Glutamatergic neuron (in vitro differentiated cells): ENCODE measurements around the gene DNMT3A. TPM values are rescaled to one million over a fixed set of nuclear protein-coding genes. Genes with fewer than 3 reads are reported as not detected.

Experiments used
- DNase-seq: peaks from one replicate; pipeline ENCODE4 v3.0.0; 2022
- H3K27ac Mint-ChIP-seq: one replicate; pipeline ENCODE4 v1.8.0; 2020; ENCODE audit warnings: mild to moderate bottlenecking, mixed read lengths, inconsistent platforms; ENCODE audit not compliant: unreplicated experiment
- H3K27me3 Mint-ChIP-seq: one replicate; pipeline ENCODE4 v1.8.0; 2020; ENCODE audit warnings: mild to moderate bottlenecking, moderate library complexity, mixed read lengths, inconsistent platforms; ENCODE audit not compliant: unreplicated experiment
- H3K36me3 Mint-ChIP-seq: one replicate; pipeline ENCODE4 v1.8.0; 2020; ENCODE audit warnings: mild to moderate bottlenecking, mixed read lengths, inconsistent platforms; ENCODE audit not compliant: unreplicated experiment
- H3K4me1 Mint-ChIP-seq: one replicate; pipeline ENCODE4 v1.8.0; 2020; ENCODE audit warnings: mild to moderate bottlenecking, low read depth, mixed read lengths, inconsistent platforms; ENCODE audit not compliant: unreplicated experiment
- H3K4me3 Mint-ChIP-seq: one replicate; pipeline ENCODE4 v1.8.0; 2020; ENCODE audit warnings: mild to moderate bottlenecking, mixed read lengths, inconsistent platforms; ENCODE audit not compliant: unreplicated experiment
- H3K9me3 Mint-ChIP-seq: one replicate; pipeline ENCODE4 v1.8.0; 2020; ENCODE audit warnings: mild to moderate bottlenecking, moderate library complexity, mixed read lengths, inconsistent platforms; ENCODE audit not compliant: unreplicated experiment
- total RNA-seq: library from RNA; stranded (reverse); fragmentation: NEBNext Ultra II Directional; extraction: Animal tissue kit (Norgen Biotek cat#: 25700); gene quantifications from one replicate; pipeline ENCODE4 v1.2.1, GENCODE V29; 2021; ENCODE audit not compliant: unreplicated experiment
- TF ChIP-seq, protein P1 (sequence below): fragments of 200-600 bp; sonication (generic); IDR thresholded peaks from one replicate; pipeline ENCODE4 v1.5.0; 2021; ENCODE audit not compliant: partially characterized antibody, unreplicated experiment

DNMT3A gene
- total RNA-seq, 1 donor from 2014 or later, result 175 TPM

DNA sequence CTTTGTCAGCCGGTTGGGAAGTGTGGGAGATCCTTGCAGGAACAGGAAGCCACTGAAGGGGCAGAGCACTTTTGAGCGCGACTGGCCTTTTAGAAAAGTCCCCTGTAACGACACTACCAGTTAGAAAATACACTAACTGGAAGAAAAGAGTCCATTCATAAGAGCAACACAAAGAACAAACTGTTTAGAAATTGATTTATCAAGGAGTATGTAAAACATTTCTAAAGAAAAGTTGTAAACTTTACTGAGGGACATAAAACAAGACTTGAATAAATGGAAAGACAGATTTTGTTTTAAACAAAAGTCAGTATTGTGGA is 143.6 kb downstream of the DNMT3A start:
- no peak overlapping the region for H3K4me3 Mint-ChIP-seq
- TF ChIP-seq, protein P1, sequence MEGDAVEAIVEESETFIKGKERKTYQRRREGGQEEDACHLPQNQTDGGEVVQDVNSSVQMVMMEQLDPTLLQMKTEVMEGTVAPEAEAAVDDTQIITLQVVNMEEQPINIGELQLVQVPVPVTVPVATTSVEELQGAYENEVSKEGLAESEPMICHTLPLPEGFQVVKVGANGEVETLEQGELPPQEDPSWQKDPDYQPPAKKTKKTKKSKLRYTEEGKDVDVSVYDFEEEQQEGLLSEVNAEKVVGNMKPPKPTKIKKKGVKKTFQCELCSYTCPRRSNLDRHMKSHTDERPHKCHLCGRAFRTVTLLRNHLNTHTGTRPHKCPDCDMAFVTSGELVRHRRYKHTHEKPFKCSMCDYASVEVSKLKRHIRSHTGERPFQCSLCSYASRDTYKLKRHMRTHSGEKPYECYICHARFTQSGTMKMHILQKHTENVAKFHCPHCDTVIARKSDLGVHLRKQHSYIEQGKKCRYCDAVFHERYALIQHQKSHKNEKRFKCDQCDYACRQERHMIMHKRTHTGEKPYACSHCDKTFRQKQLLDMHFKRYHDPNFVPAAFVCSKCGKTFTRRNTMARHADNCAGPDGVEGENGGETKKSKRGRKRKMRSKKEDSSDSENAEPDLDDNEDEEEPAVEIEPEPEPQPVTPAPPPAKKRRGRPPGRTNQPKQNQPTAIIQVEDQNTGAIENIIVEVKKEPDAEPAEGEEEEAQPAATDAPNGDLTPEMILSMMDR, result no peak
- peaks cover 1% of the 10 kb centered on the region for H3K27me3 Mint-ChIP-seq
- peaks cover 3% of the 10 kb centered on the region for H3K9me3 Mint-ChIP-seq
- H3K27ac Mint-ChIP-seq, result no peak overlapping the region
- no peaks in the 10 kb centered on the region for H3K36me3 Mint-ChIP-seq
- H3K4me1 Mint-ChIP-seq, result peaks cover 4% of the 10 kb centered on the region
- DNase-seq, result no peak

DNA sequence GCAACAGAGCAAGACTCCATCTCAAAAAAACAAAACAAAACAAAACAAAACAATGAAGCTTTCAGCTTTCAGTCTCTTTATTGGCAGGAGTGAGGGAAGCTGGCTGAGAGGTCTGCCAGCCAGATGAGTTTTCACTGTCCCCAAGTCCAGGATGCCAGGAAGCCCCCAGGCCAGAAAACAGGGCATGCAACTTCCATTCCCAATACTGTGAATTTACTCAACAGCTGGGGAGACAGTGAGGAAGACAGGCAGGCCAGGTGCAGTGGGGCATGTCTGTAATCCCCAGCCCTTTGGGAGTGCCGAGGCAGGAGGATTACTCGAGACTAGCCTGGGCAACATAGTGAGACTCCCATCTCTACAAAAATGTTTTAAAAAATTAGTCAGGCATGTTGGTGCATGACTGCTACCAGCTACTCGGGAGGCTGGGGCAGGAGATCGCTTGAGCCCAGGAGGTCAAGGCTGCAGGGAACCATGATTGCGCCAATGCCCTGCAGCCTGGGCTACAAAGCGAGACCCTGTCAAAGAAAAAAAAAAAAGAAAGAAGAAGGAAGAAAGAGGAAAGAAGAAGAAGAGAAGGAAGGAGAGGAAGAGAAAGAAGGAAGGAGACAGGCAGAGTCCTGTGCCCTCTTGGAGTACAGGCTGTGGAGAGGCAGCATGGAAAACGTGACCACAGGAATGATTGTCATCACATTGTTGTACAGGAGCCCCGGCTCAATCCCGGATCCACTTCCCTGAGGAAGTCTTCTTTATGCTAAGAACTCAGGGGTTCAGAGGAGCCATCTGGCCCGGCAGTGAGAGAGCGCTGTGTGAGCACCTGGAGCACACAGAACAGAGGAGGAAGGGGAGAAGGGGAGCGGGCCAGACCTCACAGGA is 144.2 kb downstream of the DNMT3A start:
- Mint-ChIP-seq H3K27ac (no peak overlapping the region), H3K4me3 (no peak overlapping the region)

DNA sequence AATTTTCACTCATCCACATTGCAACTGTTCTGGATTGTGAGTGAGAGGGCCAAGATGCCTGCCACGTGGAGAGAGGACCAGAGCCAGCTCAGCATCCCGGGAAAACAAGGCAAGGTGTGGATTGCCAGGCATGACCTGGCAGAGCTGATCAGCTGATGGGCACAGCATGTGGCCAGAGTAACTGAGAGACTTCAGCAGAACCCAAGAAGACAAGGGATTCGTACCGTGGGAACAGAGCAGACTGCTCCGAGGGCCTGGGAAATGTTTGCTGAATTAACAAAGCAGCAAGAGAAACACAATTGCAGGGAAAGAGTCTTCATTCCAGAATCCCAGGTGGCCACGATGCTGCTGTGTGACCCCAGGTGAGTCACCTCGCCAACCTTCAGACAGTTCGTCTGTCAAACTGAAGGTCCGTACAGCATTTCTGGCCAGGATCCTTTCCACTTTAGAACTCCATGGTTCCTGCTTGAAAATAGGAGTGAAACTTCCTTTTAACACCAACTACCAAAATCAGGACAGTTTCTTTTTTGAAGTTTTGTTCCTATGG is 147.1 kb downstream of the DNMT3A start:
- Mint-ChIP-seq H3K4me3 (no peak overlapping the region), H3K9me3 (peaks cover 2% of the 10 kb centered on the region), H3K36me3 (no peaks in the 10 kb centered on the region), H3K4me1 (peaks cover 11% of the 10 kb centered on the region), H3K27ac (no peak overlapping the region), H3K27me3 (peaks cover 4% of the 10 kb centered on the region)
- TF ChIP-seq, protein P1, result no peak
- DNase-seq, result no peak

More for the DNA sequence above, 144.2 kb downstream of the DNMT3A start:
- Mint-ChIP-seq H3K9me3 (peaks cover 3% of the 10 kb centered on the region), H3K4me1 (peaks cover 4% of the 10 kb centered on the region), H3K36me3 (no peaks in the 10 kb centered on the region), H3K27me3 (peaks cover 1% of the 10 kb centered on the region)
- DNase-seq, result no peak
- TF ChIP-seq, protein P1, result no peak

DNA sequence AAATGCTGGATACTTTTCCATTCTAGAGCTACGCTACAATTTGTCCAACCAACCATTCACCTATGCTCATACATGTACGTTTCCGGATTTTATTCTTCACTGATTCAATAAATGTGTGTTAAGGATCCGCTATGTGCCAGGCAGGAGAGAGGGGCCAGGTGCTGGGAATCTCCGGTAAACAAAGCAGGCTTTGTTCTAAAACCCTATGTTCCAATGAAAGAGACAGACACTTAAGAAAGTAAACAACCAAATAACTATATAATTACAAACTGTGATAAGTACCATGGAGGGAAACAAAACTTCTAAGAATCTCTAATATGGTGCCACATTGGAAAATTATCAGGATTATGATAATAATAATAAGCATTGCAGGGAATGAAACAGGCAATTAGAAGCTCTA is 151.2 kb downstream of the DNMT3A start:
- H3K4me1 Mint-ChIP-seq, result peaks cover 15% of the 10 kb centered on the region
- H3K9me3 Mint-ChIP-seq, result peaks cover 2% of the 10 kb centered on the region
- no peak overlapping the region for H3K27ac Mint-ChIP-seq
- no peak overlapping the region for H3K4me3 Mint-ChIP-seq
- no peaks in the 10 kb centered on the region for H3K36me3 Mint-ChIP-seq
- TF ChIP-seq, protein P1, result no peak
- no peak for DNase-seq
- peaks cover 4% of the 10 kb centered on the region for H3K27me3 Mint-ChIP-seq

DNA sequence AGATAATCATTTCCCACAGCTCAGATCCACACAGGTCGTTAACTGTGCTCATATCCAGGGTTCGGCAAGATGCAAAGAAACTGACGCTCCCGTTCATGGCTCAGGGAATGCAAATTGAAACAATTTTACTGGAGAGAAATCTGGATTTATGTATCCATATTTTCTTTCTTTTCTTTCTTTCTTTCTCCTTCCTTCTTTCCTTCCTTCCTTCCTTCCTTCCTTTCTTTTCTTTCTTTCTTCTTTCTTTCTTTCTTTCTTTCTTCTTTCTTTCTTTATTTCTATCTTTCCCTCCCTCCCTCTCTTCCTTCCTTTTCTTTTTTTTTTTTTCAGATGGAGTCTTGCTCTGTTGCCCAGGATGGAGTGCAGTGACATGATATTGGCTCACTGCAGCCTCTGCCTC is 153.3 kb downstream of the DNMT3A start:
- Mint-ChIP-seq H3K9me3 (no peaks in the 10 kb centered on the region), H3K27me3 (peaks cover 3% of the 10 kb centered on the region), H3K36me3 (no peaks in the 10 kb centered on the region), H3K27ac (peak overlapping the region; percentile 36), H3K4me3 (no peak overlapping the region), H3K4me1 (peaks cover 15% of the 10 kb centered on the region)
- DNase-seq, result no peak
- TF ChIP-seq, protein P1, result no peak
